NCI-H82 (cell line): ENCODE measurements around the gene CCDC77.

Experiments used
- DNase-seq: peaks from one replicate; lab custom pipeline; 2025; lab: John Stamatoyannopoulos, UW

The CCDC77 gene

DNA sequence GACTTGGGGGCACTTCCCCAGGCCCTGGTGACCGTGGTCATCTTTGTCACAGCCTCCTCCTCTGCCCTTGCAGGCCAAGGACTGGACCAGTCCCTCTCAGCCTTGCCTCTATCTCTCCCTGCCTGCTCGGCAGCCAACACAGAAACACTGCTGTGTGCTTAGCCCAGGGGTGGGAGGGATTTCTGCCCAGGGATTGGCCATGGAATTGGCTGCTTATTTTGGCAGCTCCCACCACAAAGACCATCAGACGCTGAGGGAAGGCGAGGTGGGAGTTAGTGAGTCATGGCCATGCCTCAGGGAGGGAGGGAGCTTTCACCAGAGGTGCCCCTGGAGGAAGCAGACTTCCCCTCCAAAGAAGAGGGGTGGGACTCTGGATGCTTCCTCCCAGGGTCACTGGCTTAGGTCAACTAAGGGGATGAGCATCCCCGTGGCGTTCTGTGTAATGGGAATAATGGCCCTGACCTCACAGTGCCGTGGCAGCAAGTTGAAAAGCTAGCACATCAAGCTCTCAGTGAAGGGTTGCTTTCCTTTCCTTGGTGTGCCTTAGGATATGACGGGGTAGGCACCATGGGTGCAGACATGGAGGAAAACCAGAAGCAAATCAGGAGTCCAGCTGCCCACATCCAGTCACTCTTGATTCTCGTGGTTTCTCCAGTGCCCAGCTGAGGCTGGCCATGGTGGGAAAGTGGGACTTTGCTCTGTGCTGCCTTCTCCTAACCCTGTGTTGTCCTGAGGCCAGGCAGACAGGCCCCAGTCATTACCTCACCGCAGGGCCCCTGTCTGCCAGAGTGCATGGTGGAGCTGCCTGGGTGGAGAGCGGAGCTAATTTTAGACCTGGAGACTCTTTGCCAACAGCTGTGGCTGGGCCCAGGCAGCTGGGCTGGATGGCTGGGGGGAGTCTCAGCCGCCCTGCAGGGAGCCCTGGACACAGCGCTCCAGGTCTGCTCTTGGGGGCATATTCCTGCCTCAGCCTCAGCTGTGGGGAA, 79.7 kb downstream of the CCDC77 start:
- no peak for DNase-seq

DNA sequence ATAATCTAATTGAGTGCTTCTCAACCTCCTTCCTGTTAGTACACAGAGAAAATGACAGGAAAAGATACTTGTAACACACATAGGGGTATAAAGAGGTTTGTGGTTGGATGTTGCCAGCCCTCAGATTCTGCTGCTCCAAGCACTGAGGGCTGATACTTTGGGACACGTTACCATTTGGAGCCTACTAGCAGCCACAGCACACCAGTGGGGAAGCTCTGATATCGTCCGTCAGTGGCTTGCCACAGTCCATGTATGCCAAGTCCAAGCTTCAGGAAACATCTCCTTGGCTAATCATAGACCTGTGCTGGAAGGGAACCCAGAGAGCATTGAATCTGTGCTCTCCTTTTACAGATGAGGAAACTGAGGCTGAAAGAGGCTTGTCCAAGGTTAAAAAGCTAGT, 80.6 kb downstream of the CCDC77 start:
- DNase-seq: no peak

DNA sequence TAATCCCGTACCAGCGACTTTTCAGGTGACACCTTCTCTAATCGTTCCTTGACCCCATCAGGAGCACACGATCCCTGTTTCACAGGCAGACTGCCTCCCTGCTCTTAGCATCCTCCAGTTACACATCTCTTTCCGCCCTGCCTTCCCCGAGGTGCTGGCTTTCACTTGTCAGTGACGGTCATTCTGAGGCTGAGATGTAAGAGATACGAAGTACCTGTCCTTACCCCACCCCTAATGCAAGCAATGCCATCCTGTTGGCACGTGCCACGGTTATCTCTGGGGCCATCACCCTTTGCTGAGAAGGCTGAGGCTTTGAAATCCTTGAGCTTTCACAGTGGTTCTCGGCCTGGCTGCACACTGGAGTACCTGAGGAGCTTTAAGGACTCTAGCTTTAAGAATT, 82.7 kb downstream of the CCDC77 start:
- DNase-seq: no peak

DNA sequence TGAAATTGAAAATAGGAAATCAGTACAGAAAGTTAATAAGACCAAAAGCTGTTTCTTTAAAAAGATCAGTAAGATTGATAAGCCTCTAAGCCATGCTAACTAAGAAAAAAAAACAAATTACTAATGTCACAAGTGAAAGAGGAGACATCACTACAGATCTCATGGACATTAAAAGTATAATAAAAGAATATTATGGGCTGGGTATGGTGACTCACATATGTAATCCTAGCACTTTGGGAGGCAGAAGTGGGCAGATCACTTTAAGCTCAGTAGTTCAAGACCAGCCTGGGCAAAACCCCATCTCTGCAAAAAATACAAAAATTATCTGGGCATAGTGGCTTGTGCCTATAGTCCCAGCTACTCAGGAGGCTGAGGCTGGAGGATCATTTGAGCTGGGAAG, 88.8 kb downstream of the CCDC77 start:
- no peak for DNase-seq
